SK-MEL-5 (cell line): Measurements from ENCODE around the gene ST6GALNAC5. TPM values are rescaled to one million over a fixed set of nuclear protein-coding genes. Genes with fewer than 3 reads are reported as not detected.
A peak's percentile ranks its signal among the peaks of the same experiment; 100 is the strongest.

ENCODE experiments used
- DNase-seq: peaks from one replicate; pipeline ENCODE4 v3.0.0-alpha.2; 2016; ENCODE audit warnings: low read depth, low spot score
- in situ Hi-C: cut with HindIII; loops from 2 replicates; pipeline ENCODE4 v1.10.0; 2016; ENCODE audit warnings: low sequenced_read_pairs, high pct_unique_total_duplicates, low pct_unique_long_range_greater_than_20kb
- total RNA-seq: library from RNA; depleted of rRNA; stranded (reverse); fragments of >200 nt; shearing (Covaris generic); gene quantifications from 2 replicates; pipeline ENCODE4 v1.2.3, GENCODE V29; 2014

The ST6GALNAC5 gene
- total RNA-seq, 1 experiment from 2014 or later = 2.1 TPM

DNA sequence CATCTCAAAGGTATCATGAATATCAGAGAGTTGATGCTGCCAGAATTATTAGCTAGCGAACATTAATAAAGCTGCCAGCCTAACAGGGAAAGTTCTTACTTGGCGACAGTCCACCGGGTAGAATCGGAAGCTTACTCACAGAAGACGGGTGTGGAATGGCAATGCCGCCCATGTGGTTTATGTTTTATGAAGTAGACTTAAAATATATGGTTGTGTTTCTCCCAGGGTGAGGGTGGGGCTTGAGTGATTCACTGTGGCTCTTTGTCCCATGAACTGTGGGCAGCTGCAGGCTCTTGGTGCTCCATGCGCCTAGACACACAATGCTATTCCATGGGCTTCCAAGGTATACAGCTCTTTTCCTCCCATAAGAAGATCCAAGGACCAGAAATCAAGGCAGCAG, 189.2 kb downstream of the ST6GALNAC5 start:
- in situ Hi-C loops = no loop called here
- no peak for DNase-seq

DNA sequence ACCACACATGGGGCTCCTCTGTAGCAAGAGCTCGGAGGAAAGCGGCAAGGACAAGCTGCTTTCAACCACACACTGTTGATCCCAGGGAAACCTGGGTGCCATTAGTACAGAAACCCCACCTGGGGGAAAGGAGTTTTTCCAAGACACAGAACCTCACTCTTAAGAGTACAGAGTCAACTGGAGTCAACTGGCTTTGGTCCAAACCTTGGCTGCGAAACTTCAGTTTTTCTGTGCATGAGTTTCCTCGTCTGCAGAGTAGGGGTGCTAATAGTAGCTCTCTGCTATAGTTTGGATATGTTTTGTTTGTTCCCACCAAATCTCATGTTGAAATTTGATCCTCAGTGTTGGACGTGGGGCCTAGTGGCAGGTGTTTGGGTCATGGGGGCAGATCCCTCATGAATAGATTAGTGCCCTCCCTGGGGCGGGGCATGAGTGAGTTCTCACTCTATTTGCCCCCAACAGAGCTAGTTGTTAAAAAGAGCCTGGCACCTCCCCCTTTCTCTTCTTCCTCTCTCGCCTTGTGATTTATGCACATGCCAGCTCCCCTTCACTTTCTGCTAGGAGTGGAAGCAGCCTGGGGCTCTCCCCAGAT, 190.8 kb downstream of the ST6GALNAC5 start:
- DNase-seq = no peak
- in situ Hi-C loops = no loop called here

DNA sequence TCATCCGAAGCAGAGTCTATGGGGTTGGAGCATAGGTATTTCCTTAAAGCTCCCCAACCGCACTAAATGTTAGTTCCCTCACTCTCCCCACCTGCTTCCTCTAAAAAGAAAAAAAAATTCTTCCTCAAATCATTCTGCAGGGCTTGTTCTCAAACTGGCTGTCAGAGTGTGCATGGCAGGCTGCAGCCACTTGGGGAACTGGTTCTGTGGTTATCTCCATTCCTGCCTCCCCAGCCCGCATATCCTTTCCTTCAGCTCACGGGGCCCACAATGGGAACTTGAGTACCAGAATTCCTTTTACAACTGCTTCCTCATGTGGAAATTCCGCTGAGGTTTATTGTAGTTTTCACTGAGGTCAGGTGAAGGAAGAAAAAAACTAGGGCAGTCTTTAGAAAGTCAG, 192.7 kb downstream of the ST6GALNAC5 start:
- in situ Hi-C loops = no loop called here
- DNase-seq = no peak

DNA sequence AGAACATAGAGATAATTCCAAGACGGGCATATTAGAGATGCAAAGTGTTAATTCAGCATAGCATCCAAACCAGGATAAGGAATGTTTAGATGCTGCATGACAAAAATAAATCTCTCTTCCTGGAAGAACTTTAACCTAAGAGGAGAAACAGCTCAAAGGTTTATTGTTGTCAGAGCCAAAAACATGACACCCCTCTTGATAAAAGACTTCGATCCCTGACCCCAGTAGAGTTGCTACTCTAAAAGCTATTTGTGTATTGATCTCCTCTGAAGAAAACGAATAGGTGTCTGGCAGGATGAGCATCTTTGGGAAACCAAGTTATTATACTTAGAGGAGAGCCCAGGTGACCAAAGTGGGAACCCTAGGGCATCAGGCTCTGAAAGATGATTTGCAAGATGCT, 193.9 kb downstream of the ST6GALNAC5 start:
- in situ Hi-C loops = no loop called here
- DNase-seq = no peak

DNA sequence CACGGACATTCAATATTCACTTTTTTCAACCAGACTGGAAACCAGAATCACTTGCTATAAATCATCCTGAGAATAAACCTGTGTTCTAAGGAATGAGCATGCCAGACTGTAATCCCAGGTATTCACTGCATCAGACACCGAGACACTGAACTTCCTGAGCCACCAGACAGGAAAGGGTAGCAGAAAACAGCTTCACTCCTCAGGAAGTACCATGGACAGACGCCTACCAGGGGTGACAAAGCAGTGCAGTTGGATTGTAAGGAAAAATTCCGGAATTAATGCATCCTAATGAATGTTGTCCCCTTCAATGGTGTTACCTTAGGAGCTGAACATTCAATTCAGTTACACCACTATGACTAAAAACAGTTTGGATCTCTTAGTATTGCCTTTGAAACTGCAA, 195.8 kb downstream of the ST6GALNAC5 start:
- in situ Hi-C loops = no loop called here
- DNase-seq = no peak

DNA sequence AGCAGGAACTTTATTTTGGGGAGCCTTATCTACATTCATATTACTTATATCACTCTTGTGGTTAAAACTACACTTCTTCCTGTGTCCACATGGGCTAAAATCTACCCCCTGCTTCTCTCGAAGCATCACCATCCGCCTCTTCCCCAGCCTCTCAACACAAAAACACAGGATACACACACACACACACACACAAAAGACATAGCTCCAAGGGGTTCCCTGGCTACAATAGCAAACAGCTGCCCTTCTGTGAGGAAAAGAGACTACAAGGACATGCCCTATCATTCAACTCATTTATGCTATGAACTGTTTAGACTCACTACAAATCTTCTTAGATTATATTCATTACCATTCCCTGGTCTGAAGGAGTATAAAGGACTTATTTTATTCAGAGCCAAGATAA, 197.0 kb downstream of the ST6GALNAC5 start:
- in situ Hi-C loops = no loop called here
- DNase-seq = no peak

DNA sequence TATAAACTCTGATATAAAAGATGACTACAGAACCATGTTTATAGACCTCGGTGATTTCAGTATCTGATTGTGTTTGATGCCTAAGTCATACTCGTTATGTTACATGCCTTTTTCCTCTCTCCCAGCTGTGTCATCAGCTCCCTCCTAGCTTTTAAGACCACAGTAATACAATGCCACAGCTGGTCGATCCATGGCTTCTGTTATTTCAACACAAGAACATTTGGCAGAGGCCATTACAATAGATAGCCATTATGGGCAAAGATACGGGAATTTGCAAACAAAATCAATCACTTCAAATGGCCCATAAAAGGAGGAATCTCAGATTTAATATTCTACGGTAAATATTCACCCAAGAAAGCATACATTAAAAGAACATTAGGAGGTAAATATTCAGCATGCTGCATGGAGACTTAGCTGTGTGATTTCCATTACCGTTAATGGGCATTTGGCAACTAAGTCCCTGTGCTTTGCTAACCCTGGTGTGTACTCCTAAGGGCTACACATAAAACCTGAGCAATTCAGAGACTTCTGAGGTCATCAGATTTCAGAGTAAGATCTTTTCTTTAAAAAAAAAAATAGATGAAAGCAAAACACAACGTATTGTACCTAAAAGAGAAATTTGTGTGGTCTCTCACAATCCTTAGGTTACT, 198.5 kb downstream of the ST6GALNAC5 start:
- in situ Hi-C loops = no loop called here
- DNase-seq = no peak

DNA sequence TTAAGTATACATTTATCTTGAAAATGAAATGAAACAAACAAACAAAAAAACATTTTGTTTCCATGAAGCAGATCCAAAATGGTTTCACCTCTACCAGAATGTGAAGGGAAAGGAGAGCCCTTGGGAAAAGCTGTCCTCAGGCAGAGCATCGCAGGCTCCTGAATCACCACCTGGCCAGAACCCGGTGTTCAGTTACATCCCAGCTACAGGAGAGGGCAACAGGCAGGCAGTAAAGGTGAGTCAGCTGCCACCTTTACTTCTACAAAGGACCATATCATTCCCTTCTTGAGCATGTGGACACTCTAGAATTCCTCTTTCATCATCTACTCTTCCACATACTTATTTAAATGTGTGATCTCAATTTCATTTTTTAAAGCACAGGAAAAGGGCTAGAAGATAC, 200.7 kb downstream of the ST6GALNAC5 start:
- DNase-seq = no peak
- in situ Hi-C loops = no loop called here

DNA sequence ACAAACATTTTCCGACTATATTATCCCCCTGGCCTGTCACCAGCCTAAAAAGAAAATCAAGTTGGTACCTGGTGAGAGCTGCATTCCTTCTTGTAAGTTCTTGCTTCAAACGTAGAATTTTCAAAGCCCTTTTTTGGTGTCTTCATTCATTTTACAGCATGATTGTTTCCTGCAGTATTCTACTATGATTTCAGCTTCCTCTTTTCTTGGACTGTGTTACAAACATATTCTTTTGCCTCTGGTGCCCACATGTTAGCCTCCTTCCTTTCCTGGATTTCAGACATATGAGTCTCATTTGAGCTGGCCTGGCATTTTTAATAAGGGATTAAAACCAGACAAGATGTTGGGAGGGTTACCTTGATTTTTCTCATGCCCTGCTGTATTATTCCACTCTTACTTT, 209.5 kb downstream of the ST6GALNAC5 start:
- in situ Hi-C loops = no loop called here
- no peak for DNase-seq

DNA sequence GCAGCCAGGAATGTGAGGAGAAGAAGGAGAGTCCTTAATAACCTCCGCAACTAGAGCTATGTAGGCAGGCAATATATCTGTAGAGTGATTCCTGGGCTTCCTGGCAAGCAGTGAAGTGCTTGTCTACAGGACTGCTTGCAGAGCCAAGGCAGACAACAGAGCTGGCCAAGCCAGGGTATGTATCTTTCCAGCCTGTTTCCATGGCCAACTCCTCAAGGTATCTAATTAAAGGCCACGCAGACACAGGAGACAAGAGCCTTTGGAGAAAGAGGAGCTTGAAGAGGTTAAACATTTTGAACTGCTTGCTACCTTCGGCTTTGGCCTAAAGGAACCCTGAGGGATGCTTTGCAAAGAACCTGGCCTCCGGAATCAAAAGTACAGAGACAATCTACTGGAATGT, 214.6 kb downstream of the ST6GALNAC5 start:
- in situ Hi-C loops = no loop called here
- DNase-seq = no peak

DNA sequence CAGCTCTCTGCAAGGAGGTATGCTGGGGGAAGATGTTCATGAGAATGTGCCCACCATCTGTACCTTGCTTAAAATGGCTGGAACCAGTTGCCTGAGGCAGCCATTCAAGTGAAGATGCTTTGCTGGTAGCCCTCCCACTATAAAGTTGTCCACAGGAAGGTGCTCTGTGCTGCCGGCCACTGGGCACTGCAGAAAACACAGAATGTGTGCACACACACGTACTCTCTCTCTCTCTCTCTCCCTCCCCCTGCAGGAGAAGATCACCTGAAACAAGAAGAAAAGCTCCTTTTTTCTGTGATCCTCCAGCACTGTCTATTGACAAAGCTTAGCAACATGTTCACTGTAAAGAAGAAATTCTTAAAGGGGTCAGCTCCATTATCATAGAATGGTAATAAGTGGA, 217.2 kb downstream of the ST6GALNAC5 start:
- DNase-seq = peak; percentile 28
- in situ Hi-C loops = no loop called here

DNA sequence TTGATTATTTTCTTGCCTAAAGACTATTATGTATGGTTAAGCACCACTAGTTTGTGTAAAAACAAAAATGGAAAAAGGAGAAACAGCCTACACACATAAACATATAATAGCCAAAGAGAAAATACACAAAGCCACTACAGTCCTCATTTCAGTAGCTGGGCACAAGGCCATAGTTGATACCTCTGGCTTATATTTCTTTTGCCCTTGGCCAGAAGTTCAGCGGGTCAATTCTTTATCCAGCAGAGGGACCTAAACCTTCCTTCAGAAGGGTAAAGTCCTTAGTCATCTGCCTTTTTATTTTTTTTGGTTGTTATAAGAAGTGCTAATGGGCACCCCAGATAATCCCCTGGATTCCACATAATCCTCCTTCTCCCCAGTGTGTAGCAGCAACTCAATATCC, 217.8 kb downstream of the ST6GALNAC5 start:
- in situ Hi-C loops = no loop called here
- DNase-seq = no peak

DNA sequence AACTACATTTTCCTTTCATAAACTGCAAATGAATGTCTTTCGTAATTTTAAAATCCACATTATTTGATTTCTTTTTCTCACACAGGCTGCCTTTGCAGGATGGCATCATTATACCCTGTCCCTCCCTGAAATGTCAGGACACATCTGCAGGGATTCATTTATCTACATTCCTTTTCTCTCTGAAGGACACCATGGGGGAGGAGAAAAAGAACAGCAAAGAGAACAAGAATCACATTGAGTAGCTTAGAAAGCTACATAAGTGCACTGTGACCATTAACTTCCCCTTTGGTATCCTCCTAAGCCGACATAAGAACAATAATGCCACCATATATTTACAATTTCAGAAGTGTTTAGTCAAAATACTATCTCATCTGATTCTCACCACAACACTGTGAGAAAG, 222.5 kb downstream of the ST6GALNAC5 start:
- no peak for DNase-seq
- in situ Hi-C loops = no loop called here

DNA sequence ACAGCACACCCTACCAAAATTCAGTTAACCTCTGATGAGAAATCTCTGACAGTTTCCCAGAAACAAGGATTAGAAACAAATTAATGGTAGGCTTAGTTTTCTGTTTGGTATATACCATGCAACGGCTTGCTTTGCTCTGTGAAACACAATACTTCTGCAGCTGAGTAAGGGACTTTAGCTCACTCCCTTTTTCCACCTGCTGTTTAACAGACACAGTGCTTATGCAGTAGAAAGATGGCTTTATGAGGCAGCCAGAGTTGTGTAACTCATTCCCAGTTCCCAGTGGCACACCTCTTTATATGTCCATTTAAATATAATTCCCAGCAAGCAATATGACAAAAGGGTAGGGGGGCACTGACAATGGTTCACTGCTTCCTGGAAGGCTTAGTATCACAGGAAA, 228.0 kb downstream of the ST6GALNAC5 start:
- in situ Hi-C loops = no loop called here

DNA sequence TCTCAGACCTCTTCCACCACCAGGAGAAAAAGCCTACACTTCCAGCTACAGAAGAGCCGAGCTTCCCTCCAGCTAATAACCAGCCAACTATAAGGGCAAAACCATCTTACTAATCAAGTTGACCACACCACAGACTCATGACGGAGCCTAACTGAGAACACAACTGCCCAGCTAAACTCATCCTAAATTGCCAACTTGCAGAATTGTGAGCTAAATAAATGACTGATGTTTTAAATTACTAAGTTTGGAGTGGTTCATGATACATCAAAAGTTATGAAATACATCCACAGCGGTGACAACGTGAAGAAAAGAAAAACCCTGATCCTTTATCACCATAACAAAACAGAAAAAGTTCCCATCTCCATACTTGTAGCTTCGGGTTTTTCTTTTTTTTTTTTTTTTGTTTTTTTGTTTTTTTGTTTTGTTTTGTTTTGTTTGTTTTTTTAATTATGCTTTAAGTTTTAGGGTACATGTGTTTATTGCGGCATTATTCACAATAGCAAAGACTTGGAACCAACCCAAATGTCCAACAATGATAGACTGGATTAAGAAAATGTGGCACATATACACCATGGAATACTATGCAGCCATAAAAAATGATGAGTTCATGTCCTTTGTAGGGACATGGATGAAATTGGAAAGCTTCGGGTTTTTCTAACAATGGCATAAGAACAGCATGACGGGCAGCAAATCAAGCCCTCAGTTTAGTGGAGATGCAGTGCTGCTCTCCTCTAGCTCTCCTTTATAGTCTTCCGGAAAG, 229.4 kb downstream of the ST6GALNAC5 start:
- no peak for DNase-seq
- in situ Hi-C loops = no loop called here

More for the DNA sequence above, 228.0 kb downstream of the ST6GALNAC5 start:
- DNase-seq = no peak

DNA sequence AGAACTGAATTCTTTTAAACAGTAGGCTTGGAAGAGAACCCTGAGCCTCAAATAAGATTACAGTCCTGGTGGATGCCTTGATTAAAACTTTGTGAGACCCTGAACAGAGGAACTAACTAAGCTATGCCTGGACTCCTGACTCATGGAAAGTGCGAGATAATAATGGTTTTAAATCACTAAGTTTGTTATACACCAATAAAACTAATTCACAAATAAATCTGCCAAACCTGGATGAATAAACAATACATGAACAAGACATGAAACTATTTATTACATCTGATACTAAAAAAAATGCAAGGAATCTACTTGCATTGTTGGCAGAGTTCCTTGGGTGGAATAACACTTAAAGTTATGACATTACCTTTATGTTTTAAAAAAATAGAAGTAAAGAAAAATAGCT, 233.6 kb downstream of the ST6GALNAC5 start:
- in situ Hi-C loops = no loop called here
- DNase-seq = no peak

DNA sequence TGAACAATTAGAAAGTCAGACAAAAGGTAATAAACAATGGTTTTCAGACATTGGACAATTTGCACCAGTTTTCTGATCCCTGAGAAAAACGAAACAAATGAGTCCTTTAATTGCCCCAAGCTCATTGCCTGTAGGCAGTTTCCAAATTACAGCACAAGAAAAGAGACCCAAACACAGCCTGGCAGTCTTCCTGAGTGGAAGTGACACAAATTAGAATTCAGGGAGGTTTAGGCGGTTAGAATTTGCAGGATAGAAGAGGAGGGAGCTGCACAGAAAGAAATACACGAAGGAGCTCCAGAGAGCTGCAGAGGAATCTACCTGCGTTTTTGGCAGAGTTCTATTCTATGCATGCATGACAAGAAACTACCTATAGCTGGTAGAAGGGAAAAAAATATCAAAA, 236.2 kb downstream of the ST6GALNAC5 start:
- no peak for DNase-seq
- in situ Hi-C loops = no loop called here

DNA sequence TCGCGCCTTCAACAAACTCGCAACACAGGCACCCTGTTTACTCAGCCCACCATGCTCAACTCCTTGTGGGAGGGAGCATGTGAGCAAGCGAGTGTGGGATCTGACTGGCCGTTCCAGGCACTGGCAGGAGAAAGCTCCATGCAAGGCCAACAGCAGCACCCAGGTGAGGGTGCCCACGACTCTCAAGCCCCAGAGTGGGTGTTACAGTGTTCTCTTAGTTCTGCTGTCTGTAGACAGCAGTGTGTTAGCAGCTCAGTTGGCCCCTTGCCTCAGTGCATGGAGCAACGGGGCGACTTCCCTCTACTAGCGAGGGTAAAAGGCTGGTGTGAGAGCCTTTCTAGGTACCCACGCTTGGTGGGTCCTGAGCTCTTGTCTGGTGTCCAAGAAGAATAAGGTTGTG, 237.4 kb downstream of the ST6GALNAC5 start:
- no peak for DNase-seq
- in situ Hi-C loops = no loop called here
